Coronary artery (tissue), 2 donors: Measurements from ENCODE around the gene NIP7.

Experiments
- DNase-seq: peaks from one replicate; pipeline ENCODE4 v3.0.0-alpha.2; 2017; ENCODE audit warnings: low spot score
- H3K27ac ChIP-seq, 2 donors: fragments of 200-600 bp; sonication (generic); one replicate each; pipeline ENCODE4 v1.5.1; 2016 to 2019
- H3K4me3 ChIP-seq: fragments of 200-600 bp; sonication (generic); 2 replicates; pipeline ENCODE4 v1.5.1; 2016; ENCODE audit warnings: mild to moderate bottlenecking, moderate library complexity
- CTCF ChIP-seq: fragments of 200-600 bp; sonication (generic); IDR thresholded peaks from one replicate; pipeline ENCODE4 v1.5.1; 2019; ENCODE audit warnings: antibody characterized with exemption

Gene NIP7

GRCh38 chr16:69373019-69373418 lies 33.4 kb downstream of the NIP7 start:
- no peak for TF ChIP-seq CTCF
- no peak for DNase-seq
- H3K27ac ChIP-seq, result no peak overlapping the region
- no peak overlapping the region for H3K4me3 ChIP-seq

GRCh38 chr16:69376393-69377059 lies 37.0 kb downstream of the NIP7 start:
- Histone ChIP-seq H3K4me3 (no peak overlapping the region), H3K27ac (no peak overlapping the region)
- no peak for DNase-seq
- TF ChIP-seq CTCF, result no peak

- H3K4me3 ChIP-seq, result no peak overlapping the region
- TF ChIP-seq CTCF, result no peak
- DNase-seq, result no peak
- H3K27ac ChIP-seq, result no peak overlapping the region
These were observed 38.5 kb downstream of the NIP7 start for GRCh38 chr16:69378036-69378435.

GRCh38 chr16:69378760-69379159 lies 39.2 kb downstream of the NIP7 start:
- Histone ChIP-seq H3K27ac (no peak overlapping the region), H3K4me3 (no peak overlapping the region)
- no peak for TF ChIP-seq CTCF
- DNase-seq, result no peak

GRCh38 chr16:69381231-69381630 lies 41.7 kb downstream of the NIP7 start:
- no peak for TF ChIP-seq CTCF
- H3K27ac ChIP-seq, result peak overlapping the region in 1 of 2 donors; percentile 50
- no peak for DNase-seq
- no peak overlapping the region for H3K4me3 ChIP-seq

- no peak for DNase-seq
- H3K27ac ChIP-seq, result no peak overlapping the region
- H3K4me3 ChIP-seq, result no peak overlapping the region
- TF ChIP-seq CTCF, result no peak
These were observed 42.8 kb downstream of the NIP7 start for GRCh38 chr16:69382421-69382820.

- Histone ChIP-seq H3K4me3 (peak overlapping the region; percentile 96), H3K27ac (peak overlapping the region; percentile 84 to 99)
- no peak for DNase-seq
- no peak for TF ChIP-seq CTCF
These were observed 45.4 kb downstream of the NIP7 start for GRCh38 chr16:69384974-69385373.
